HEK293 (cell line): Measurements from ENCODE around the gene TH.

Experiments used
- CTCF ChIA-PET: fragments of 350-600 bp; formaldehyde crosslinking; extraction: SDS; loops from one replicate; lab custom pipeline; 2021; ENCODE audit warnings: antibody characterized with exemption; lab: Yijun Ruan, JAX
- POLR2A ChIA-PET: fragments of 300-600 bp; formaldehyde crosslinking; extraction: SDS; loops from one replicate; lab custom pipeline; 2020; ENCODE audit warnings: antibody characterized with exemption, inconsistent platforms; lab: Yijun Ruan, JAX
- H3K27ac ChIP-seq: fragments of 200-500 bp; sonication (Bioruptor generic); 2 replicates; pipeline ENCODE4 v1.5.1; 2014; ENCODE audit warnings: low read depth, low read length, control low read depth, inconsistent platforms; ENCODE audit errors: extremely low read depth
- H3K36me3 ChIP-seq, 2 experiments: fragments of 200-500 bp in 1 of 2; sonication (Bioruptor generic) in 1 of 2; 1 replicate in 1 of 2; 2 replicates in 1 of 2; pipeline ENCODE4 v1.5.1; 2014 to 2017; ENCODE audit warnings: inconsistent platforms in 2 of 2, low read length in 2 of 2; ENCODE audit not compliant: control insufficient read depth in 2 of 2, insufficient read depth in 1 of 2
- H3K4me1 ChIP-seq: fragments of 200-500 bp; sonication (Bioruptor generic); 2 replicates; pipeline ENCODE4 v1.5.1; 2014; ENCODE audit warnings: mild to moderate bottlenecking, low read length, inconsistent platforms; ENCODE audit not compliant: control insufficient read depth, insufficient read depth
- H3K4me3 ChIP-seq: 2 replicates; pipeline ENCODE4 v1.5.1; 2011; ENCODE audit warnings: low read depth, mild to moderate bottlenecking, control low read depth, low read length, moderate library complexity
- H3K9me3 ChIP-seq: fragments of 200-500 bp; sonication (Bioruptor generic); 2 replicates; pipeline ENCODE4 v1.5.1; 2014; ENCODE audit warnings: low read depth, low read length, inconsistent platforms; ENCODE audit not compliant: control insufficient read depth, insufficient read depth
- EGR2 ChIP-seq: fragments of 450-650 bp; formaldehyde crosslinking; IDR thresholded peaks from 2 replicates; pipeline ENCODE4 v1.5.1; 2016; ENCODE audit warnings: low read depth, missing biosample characterization, missing genetic modification characterization
- KLF1 ChIP-seq: fragments of 450-650 bp; formaldehyde crosslinking; IDR thresholded peaks from 2 replicates; pipeline ENCODE4 v1.5.1; 2016; ENCODE audit warnings: missing biosample characterization, missing genetic modification characterization
- KLF8 ChIP-seq: fragments of 450-650 bp; formaldehyde crosslinking; IDR thresholded peaks from 2 replicates; pipeline ENCODE4 v1.5.1; 2016; ENCODE audit warnings: missing biosample characterization, missing genetic modification characterization
- PRDM4 ChIP-seq: fragments of 450-650 bp; formaldehyde crosslinking; IDR thresholded peaks from 2 replicates; pipeline ENCODE4 v1.5.1; 2017; ENCODE audit warnings: missing biosample characterization, missing genetic modification characterization
- SCRT2 ChIP-seq: fragments of 450-650 bp; formaldehyde crosslinking; IDR thresholded peaks from 2 replicates; pipeline ENCODE4 v1.5.1; 2016; ENCODE audit warnings: missing biosample characterization, missing genetic modification characterization
- SETDB1 ChIP-seq: IDR thresholded peaks from one replicate; pipeline ENCODE4 v1.6.1; 2017; ENCODE audit warnings: mild to moderate bottlenecking, low read length, moderate library complexity, mixed read lengths; ENCODE audit not compliant: insufficient read length
- SP3 ChIP-seq: fragments of 450-650 bp; formaldehyde crosslinking; IDR thresholded peaks from 2 replicates; pipeline ENCODE4 v1.5.1; 2016; ENCODE audit warnings: missing biosample characterization, missing genetic modification characterization
- WT1 ChIP-seq: fragments of 450-650 bp; formaldehyde crosslinking; IDR thresholded peaks from 2 replicates; pipeline ENCODE4 v1.5.1; 2016; ENCODE audit warnings: missing biosample characterization, missing genetic modification characterization
- ZBTB10 ChIP-seq: fragments of 450-650 bp; formaldehyde crosslinking; IDR thresholded peaks from 2 replicates; pipeline ENCODE4 v1.5.1; 2016; ENCODE audit warnings: missing biosample characterization, missing genetic modification characterization
- ZBTB21 ChIP-seq: fragments of 450-650 bp; formaldehyde crosslinking; IDR thresholded peaks from 2 replicates; pipeline ENCODE4 v1.5.1; 2017; ENCODE audit warnings: missing biosample characterization, missing genetic modification characterization
- ZEB2 ChIP-seq: fragments of 450-650 bp; formaldehyde crosslinking; IDR thresholded peaks from 2 replicates; pipeline ENCODE4 v1.5.1; 2016; ENCODE audit warnings: missing biosample characterization, missing genetic modification characterization
- ZFHX2 ChIP-seq: fragments of 450-650 bp; formaldehyde crosslinking; conservative IDR thresholded peaks from 2 replicates; pipeline ENCODE4 v1.5.1; 2016; ENCODE audit warnings: missing biosample characterization, missing genetic modification characterization
- ZFP3 ChIP-seq: fragments of 450-650 bp; formaldehyde crosslinking; IDR thresholded peaks from 2 replicates; pipeline ENCODE4 v1.5.1; 2016; ENCODE audit warnings: low read depth, missing biosample characterization, missing genetic modification characterization
- ZNF366 ChIP-seq: fragments of 450-650 bp; formaldehyde crosslinking; conservative IDR thresholded peaks from 2 replicates; pipeline ENCODE4 v1.5.1; 2016; ENCODE audit warnings: missing biosample characterization, missing genetic modification characterization
- ZNF404 ChIP-seq: fragments of 450-650 bp; formaldehyde crosslinking; IDR thresholded peaks from 2 replicates; pipeline ENCODE4 v1.5.1; 2017; ENCODE audit warnings: missing biosample characterization, missing genetic modification characterization
- ZNF585B ChIP-seq: fragments of 450-650 bp; formaldehyde crosslinking; IDR thresholded peaks from 2 replicates; pipeline ENCODE4 v1.5.1; 2016; ENCODE audit warnings: missing biosample characterization, missing genetic modification characterization
- ZNF626 ChIP-seq: fragments of 450-650 bp; sonication (Bioruptor Pico); formaldehyde crosslinking; IDR thresholded peaks from 2 replicates; pipeline ENCODE4 v1.5.1; 2018; ENCODE audit warnings: missing biosample characterization, missing genetic modification characterization, inconsistent platforms
- ZNF660 ChIP-seq: fragments of 450-650 bp; IDR thresholded peaks from 2 replicates; pipeline ENCODE4 v1.5.1; 2018; ENCODE audit warnings: missing biosample characterization, mild to moderate bottlenecking, missing genetic modification characterization
- ZNF664 ChIP-seq: fragments of 450-650 bp; formaldehyde crosslinking; IDR thresholded peaks from 2 replicates; pipeline ENCODE4 v1.5.1; 2016; ENCODE audit warnings: missing biosample characterization, missing genetic modification characterization
- ZNF704 ChIP-seq: fragments of 450-650 bp; formaldehyde crosslinking; IDR thresholded peaks from 2 replicates; pipeline ENCODE4 v1.5.1; 2016; ENCODE audit warnings: missing biosample characterization, missing genetic modification characterization

Gene TH

GRCh38 chr11:2149460-2149859 is 22.2 kb downstream of the TH start:
- Histone ChIP-seq H3K36me3 (no peaks in the 10 kb centered on the region), H3K9me3 (no peaks in the 10 kb centered on the region), H3K4me1 (no peaks in the 10 kb centered on the region), H3K4me3 (no peak overlapping the region)
- POLR2A ChIA-PET = interaction anchor here (2.4 kb wide), 1 partner anchor 113 kb away, joined by 12 read pairs; no protein-coding TSS in a partner anchor
- TF ChIP-seq ZNF404 (tag by site-specific recombination) = no peak
- no peak for TF ChIP-seq ZNF704 (tag by site-specific recombination)
- peak; percentile 86 for TF ChIP-seq ZFHX2 (tag by site-specific recombination)
- TF ChIP-seq ZNF626 = no peak
- TF ChIP-seq ZNF660 = no peak
- TF ChIP-seq ZBTB10 (tag by site-specific recombination) = no peak
- TF ChIP-seq ZFP3 (tag by site-specific recombination) = no peak
- no peak for TF ChIP-seq ZNF664 (tag by site-specific recombination)
- no peak for TF ChIP-seq ZNF585B (tag by site-specific recombination)
- TF ChIP-seq EGR2 (tag by site-specific recombination) = peak; percentile 71; the same call in 1 of the 2 replicates
- TF ChIP-seq KLF1 (tag by site-specific recombination) = no peak
- TF ChIP-seq, all 188 proteins: peak for 2
- no peak overlapping the region for H3K27ac ChIP-seq
- CTCF ChIA-PET = interaction anchor here (0.6 to 10.0 kb wide), 40 partner anchors 8 to 1304 kb away, joined by 3 to 428 read pairs (median 6); partner anchors contain the start of genes H19, IFITM10 and SYT8

DNA sequence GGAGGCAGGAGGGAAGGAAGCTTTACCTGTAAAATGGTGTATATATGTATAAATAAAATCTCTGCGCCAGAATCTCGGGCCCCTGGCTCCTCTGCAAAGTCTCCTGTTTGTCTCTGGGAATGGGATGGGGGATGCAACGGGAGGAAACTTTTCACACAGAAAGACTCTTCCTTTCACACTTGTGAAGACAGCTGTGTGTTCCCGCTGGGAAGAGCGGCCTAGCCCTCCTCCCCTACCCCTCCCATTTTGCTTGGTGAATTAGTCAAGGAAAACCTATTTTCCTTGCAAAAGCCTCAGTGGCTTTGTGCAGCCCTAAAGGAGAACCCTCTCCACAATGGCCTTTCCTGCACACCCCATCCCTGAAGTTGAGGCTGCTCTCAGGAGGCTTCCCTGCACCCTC is 23.0 kb downstream of the TH start:
- no peak for TF ChIP-seq ZNF366 (tag by site-specific recombination)
- no peak for TF ChIP-seq PRDM4
- no peak for TF ChIP-seq WT1 (tag by site-specific recombination)
- no peak for TF ChIP-seq SETDB1
- TF ChIP-seq ZEB2 (tag by site-specific recombination) = no peak
- TF ChIP-seq SP3 (tag by site-specific recombination) = no peak
- TF ChIP-seq SCRT2 (tag by site-specific recombination) = no peak
- no peak for TF ChIP-seq ZBTB21 (tag by site-specific recombination)
- TF ChIP-seq KLF8 (tag by site-specific recombination) = no peak
- no peak for TF ChIP-seq ZFHX2 (tag by site-specific recombination)
- no peak overlapping the region for H3K27ac ChIP-seq
- no peaks in the 10 kb centered on the region for H3K36me3 ChIP-seq
- POLR2A ChIA-PET = no interaction called here
- H3K4me3 ChIP-seq = no peak overlapping the region
- no peaks in the 10 kb centered on the region for H3K9me3 ChIP-seq
- CTCF ChIA-PET = interaction anchor here (0.6 to 10.0 kb wide), 11 partner anchors 7 to 508 kb away, joined by 4 to 428 read pairs (median 43); no protein-coding TSS in a partner anchor
- no peaks in the 10 kb centered on the region for H3K4me1 ChIP-seq
